Upper lobe of left lung (tissue), 4 donors: ENCODE data around the gene PID1.

Source experiments
- CTCF ChIP-seq, 6 experiments: fragments of 450-650 bp in 4 of 6; fragments of 200-600 bp in 2 of 6; sonication (generic) in 2 of 6; IDR thresholded peaks; one replicate each; pipeline ENCODE4 v1.5.1; 2016 to 2019; ENCODE audit warnings: antibody characterized with exemption in 6 of 6
- EP300 ChIP-seq, 4 donors: sonication (generic); formaldehyde crosslinking; IDR thresholded peaks; one replicate each; pipeline ENCODE4 v1.5.1; 2017; ENCODE audit warnings: antibody characterized with exemption in 4 of 4, control low read depth in 2 of 4
- POLR2A ChIP-seq, 4 donors: fragments of 450-650 bp; IDR thresholded peaks; one replicate each; pipeline ENCODE4 v1.5.1; 2016 to 2017; ENCODE audit warnings: antibody characterized with exemption in 4 of 4, mild to moderate bottlenecking in 2 of 4

GRCh38 chr2:229237270-229237669, 33.8 kb downstream of the PID1 start:
- TF ChIP-seq POLR2A (IDR thresholded peaks at IDR 0.05): no peak
- no peak for TF ChIP-seq CTCF (IDR thresholded peaks at IDR 0.05)
- TF ChIP-seq EP300 (IDR thresholded peaks at IDR 0.05): no peak
